Endometrial microvascular endothelial cells (primary cell): Measurements from ENCODE around the gene ZCCHC14. TPM values are rescaled to one million over a fixed set of nuclear protein-coding genes. Genes with fewer than 3 reads are reported as not detected.

Experiments used
- in situ Hi-C: cut with HindIII; loops from 2 replicates; pipeline ENCODE4 v1.10.0; 2017; ENCODE audit warnings: low sequenced_read_pairs, low pct_unique_long_range_greater_than_20kb; ENCODE audit errors: inconsistent ontology term
- total RNA-seq: library from RNA; depleted of rRNA; stranded (reverse); fragments of >200 nt; gene quantifications from one replicate; pipeline ENCODE4 v1.2.3, GENCODE V29; 2015; ENCODE audit errors: inconsistent ontology term

Gene ZCCHC14
- total RNA-seq, 1 donor from 2014 or later = 3.7 TPM

- in situ Hi-C loops = no loop called here
Observed at GRCh38 chr16:87443016-87443415, 49.8 kb downstream of the ZCCHC14 start.

GRCh38 chr16:87442581-87442966 is 50.2 kb downstream of the ZCCHC14 start:
- in situ Hi-C loops = no loop called here

- in situ Hi-C loops = no loop called here
Observed at GRCh38 chr16:87441886-87442580, 50.8 kb downstream of the ZCCHC14 start.

- in situ Hi-C loops = no loop called here
Observed at GRCh38 chr16:87439926-87440325, 52.9 kb downstream of the ZCCHC14 start.

- in situ Hi-C loops = no loop called here
Observed at GRCh38 chr16:87438611-87438985, 54.2 kb downstream of the ZCCHC14 start.

- in situ Hi-C loops = no loop called here
Observed at GRCh38 chr16:87437911-87438610, 54.8 kb downstream of the ZCCHC14 start.

GRCh38 chr16:87437327-87437726 is 55.5 kb downstream of the ZCCHC14 start:
- in situ Hi-C loops = no loop called here

- in situ Hi-C loops = no loop called here
Observed at GRCh38 chr16:87436225-87437172, 56.3 kb downstream of the ZCCHC14 start.

GRCh38 chr16:87435372-87436224 is 57.2 kb downstream of the ZCCHC14 start:
- in situ Hi-C loops = no loop called here

GRCh38 chr16:87434146-87434667 is 58.6 kb downstream of the ZCCHC14 start:
- in situ Hi-C loops = no loop called here

GRCh38 chr16:87432330-87432915 is 60.4 kb downstream of the ZCCHC14 start:
- in situ Hi-C loops = no loop called here

GRCh38 chr16:87431926-87432325 is 60.9 kb downstream of the ZCCHC14 start:
- in situ Hi-C loops = no loop called here

- in situ Hi-C loops = no loop called here
Observed at GRCh38 chr16:87426423-87427215, 66.2 kb downstream of the ZCCHC14 start.

- in situ Hi-C loops = no loop called here
Observed at GRCh38 chr16:87425941-87426340, 66.9 kb downstream of the ZCCHC14 start.

GRCh38 chr16:87424266-87424665 is 68.6 kb downstream of the ZCCHC14 start:
- in situ Hi-C loops = no loop called here

GRCh38 chr16:87423429-87423828 is 69.4 kb downstream of the ZCCHC14 start:
- in situ Hi-C loops = no loop called here

GRCh38 chr16:87422106-87422505 is 70.7 kb downstream of the ZCCHC14 start:
- in situ Hi-C loops = no loop called here
